Kidney tubule cell (primary cell): ENCODE results near the gene CACNA1H.
A peak's percentile ranks its signal among the peaks of the same experiment; 100 is the strongest.
"Not testable (repeated sequence)": the region's sequence is repeated elsewhere in the genome, so short reads cannot be mapped to it uniquely, and the experiment has no call there.

Source experiments
- DNase-seq: peaks from one replicate; pipeline ENCODE4 v3.0.0-alpha.2; 2018; ENCODE audit warnings: low spot score

The CACNA1H gene

GRCh38 chr16:1213796-1214372 lies 61.0 kb downstream of the CACNA1H start:
- DNase-seq, result no peak

DNA sequence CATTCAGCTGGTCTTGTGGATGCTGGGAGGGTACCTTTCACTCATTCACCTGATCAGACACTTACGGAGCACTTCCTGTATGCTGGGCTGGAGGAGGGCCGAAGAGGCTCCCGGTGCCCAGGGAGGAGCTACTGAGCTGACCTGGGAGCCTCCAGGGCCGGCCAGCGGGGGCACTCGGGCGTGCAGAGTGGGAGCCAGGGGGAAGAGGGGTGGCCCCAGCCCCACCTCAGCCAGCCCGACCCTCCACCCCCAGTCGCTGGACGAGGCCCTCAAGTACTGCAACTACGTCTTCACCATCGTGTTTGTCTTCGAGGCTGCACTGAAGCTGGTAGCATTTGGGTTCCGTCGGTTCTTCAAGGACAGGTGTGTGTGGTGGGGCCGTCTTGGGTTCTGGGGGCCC lies 61.8 kb downstream of the CACNA1H start:
- no peak for DNase-seq

- no peak for DNase-seq
Measured at GRCh38 chr16:1215574-1216295, 62.8 kb downstream of the CACNA1H start.

GRCh38 chr16:1216296-1216619 lies 63.4 kb downstream of the CACNA1H start:
- DNase-seq, result no peak

GRCh38 chr16:1216681-1217400 lies 63.9 kb downstream of the CACNA1H start:
- no peak for DNase-seq

- no peak for DNase-seq
Measured at GRCh38 chr16:1217526-1217925, 64.6 kb downstream of the CACNA1H start.

- no peak for DNase-seq
Measured at GRCh38 chr16:1218061-1218929, 65.4 kb downstream of the CACNA1H start.

DNA sequence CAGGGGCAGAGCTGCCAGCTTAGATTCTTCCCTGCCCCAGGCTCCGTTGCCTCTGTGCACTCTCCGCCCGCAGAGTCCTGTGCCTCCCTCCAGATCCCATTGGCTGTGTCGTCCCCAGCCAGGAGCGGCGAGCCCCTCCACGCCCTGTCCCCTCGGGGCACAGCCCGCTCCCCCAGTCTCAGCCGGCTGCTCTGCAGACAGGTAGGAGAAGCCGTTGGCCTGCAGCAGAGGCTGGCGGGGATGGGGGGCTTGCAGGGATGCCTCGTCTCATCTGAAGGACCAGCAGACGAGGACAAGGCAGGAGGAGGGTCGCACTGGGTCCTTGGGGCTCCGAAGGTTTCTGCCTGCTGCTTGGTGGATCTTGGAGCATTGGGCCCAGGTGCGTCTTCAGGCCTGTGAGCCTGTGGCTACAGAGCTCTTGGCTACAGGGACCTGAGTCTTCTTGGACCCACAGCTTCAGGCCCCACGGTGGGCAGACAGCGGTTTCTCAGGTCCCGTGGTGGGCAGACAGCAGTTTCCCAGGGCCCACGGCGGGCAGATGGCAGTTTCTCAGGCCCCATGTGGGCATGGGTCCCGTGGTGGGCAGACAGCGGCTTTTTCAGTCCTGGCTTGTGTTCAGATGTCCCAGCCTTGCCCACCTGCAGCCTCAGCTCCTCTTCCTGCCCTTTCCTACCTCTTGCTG lies 66.2 kb downstream of the CACNA1H start:
- DNase-seq, result no peak

DNA sequence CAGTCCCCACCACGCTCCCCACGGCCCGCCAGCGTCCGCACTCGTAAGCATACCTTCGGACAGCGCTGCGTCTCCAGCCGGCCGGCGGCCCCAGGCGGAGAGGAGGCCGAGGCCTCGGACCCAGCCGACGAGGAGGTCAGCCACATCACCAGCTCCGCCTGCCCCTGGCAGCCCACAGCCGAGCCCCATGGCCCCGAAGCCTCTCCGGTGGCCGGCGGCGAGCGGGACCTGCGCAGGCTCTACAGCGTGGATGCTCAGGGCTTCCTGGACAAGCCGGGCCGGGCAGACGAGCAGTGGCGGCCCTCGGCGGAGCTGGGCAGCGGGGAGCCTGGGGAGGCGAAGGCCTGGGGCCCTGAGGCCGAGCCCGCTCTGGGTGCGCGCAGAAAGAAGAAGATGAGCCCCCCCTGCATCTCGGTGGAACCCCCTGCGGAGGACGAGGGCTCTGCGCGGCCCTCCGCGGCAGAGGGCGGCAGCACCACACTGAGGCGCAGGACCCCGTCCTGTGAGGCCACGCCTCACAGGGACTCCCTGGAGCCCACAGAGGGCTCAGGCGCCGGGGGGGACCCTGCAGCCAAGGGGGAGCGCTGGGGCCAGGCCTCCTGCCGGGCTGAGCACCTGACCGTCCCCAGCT lies 67.3 kb downstream of the CACNA1H start:
- DNase-seq, result no peak

- no peak for DNase-seq
Measured at GRCh38 chr16:1220841-1221627, 68.1 kb downstream of the CACNA1H start.

GRCh38 chr16:1221628-1222552 lies 69.0 kb downstream of the CACNA1H start:
- peak; percentile 33 for DNase-seq

DNA sequence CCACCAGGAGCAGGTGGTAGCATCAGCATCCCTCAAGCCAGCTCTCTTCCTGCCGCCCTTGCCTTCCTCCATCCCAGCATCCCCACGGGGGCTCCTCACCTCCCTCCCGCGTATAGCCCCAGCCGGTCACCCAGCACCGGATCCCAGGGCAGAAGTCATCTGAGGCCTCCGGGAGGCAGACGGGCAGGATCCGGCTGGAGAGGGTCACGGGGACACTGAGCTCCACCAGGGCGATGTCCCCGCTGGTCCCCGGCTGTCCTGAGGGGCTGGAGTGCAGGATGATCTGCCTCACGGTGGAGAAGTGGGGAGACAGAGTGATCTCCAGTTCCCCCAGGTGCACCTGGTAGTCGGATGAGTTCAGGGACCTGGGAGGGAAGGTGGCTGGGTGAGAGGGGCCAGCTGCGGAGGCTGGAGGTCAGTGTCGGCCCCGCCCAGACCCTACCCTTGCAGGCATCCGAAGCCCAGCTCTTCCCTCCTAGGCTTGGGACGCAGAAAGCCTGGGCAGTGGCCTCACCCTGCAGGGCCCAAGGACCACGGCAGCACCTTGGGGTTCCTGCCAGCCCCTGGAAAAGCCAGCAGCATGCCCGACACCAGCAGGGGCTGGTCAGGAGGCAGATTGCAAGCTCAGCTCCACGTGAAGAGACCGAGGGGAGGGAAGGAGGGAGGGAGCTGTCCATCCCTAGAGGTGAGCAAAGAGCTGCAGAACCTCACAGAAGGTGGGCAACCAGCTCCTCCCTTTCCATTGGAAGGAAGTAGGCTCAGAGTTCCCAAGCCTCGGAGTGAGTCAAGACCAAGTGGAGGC lies 69.8 kb downstream of the CACNA1H start:
- DNase-seq, result no peak

DNA sequence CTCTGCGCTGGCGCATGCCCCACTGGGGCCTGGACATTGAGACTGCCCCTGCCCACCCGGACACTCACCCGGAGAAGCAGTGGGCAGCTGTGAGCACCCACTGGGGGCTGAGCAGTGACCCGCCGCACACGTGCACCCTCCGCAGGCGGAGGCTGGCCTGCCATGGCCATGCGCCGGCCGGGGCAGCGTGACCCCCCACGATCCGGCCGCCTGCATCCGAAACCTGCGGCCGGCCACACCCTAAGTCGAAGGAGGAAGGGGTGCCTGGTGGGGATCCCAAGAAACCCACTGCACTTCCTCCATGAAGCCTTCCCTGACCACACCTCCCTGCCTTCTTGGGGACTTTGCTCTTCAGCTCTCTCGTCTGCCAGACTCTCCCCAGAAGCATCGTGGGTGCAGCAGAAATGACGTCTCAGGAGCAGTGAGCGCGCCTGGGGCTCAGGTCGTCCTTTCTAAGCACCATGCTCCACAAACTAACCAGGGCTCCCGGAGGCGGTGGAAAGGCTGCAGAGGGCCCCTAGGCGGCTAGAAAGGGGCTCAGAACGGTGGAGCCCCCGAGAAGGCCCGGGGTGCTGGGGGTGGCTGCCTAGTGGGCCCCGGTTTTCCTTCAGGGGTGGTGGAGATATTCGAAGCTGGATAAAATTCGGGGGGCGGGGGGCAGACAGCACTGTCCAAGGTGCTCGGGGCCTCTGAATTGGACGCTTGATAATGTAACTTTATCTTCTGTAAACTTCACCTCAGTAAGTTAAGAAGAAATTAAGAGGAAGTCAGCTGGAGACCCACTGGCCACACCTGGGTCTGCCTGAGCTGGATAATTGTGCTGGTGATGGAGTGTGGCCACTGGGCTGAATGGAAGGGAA lies 70.7 kb downstream of the CACNA1H start:
- no peak for DNase-seq

GRCh38 chr16:1224558-1224957 lies 71.7 kb downstream of the CACNA1H start:
- no peak for DNase-seq

- no peak for DNase-seq
Measured at GRCh38 chr16:1225051-1225451, 72.1 kb downstream of the CACNA1H start, which contains the start of gene TPSG1. TSS of gene TPSG1 (minus strand) at chr16:1225268. CDS start at chr16:1225252, 16 bp downstream.

- not testable (repeated sequence) for DNase-seq
Measured at GRCh38 chr16:1225728-1226311, 72.9 kb downstream of the CACNA1H start.

DNA sequence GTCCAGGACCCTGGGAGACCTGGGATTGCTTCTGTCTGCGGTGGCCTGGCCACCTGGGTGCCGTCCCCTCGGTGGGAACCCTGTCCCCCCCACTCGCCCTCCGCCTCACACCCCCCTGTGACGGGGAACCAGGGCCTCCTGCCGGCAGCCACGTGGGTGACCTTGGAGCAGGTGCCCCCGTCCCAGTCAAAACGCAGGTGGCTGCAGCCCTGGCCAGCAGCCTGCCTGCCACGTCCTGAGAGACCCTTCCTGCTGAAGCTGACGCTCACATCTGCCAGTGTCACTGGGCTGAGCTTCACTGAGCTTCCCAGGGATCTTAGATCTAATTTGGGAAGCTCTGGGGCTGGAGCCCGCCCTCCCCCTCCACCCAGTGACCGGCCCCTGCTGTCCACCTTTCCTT lies 73.8 kb downstream of the CACNA1H start:
- DNase-seq, result not testable (repeated sequence)
